Measurements from ENCODE around the gene ANTXR1.

ANTXR1 gene

GRCh38 chr2:69221960-69222751 is 209.2 kb downstream of the ANTXR1 start:
- peaks cover 0 to 67% (median 45%) of the 10 kb centered on the region in 4 donors for H3K4me1 ChIP-seq
- H3K36me3 ChIP-seq, result no peaks in the 10 kb centered on the region
- no peak for TF ChIP-seq CTCF (IDR thresholded peaks at IDR 0.05)
- H3K4me3 ChIP-seq, result no peak overlapping the region
- H3K9me3 ChIP-seq, result no peaks in the 10 kb centered on the region
- no peaks in the 10 kb centered on the region for H3K27me3 ChIP-seq
- intact Hi-C loops (cut with DNase I; ENCODE audit: low total_unique reads), result no loop called here
- H3K27ac ChIP-seq, result peak overlapping the region; percentile 36 to 41
- no peak for DNase-seq

GRCh38 chr2:69222953-69223658 is 210.1 kb downstream of the ANTXR1 start:
- peak; percentile 56 to 91 for DNase-seq
- H3K4me1 ChIP-seq, result peaks cover 0 to 57% (median 40%) of the 10 kb centered on the region in 4 donors
- H3K27me3 ChIP-seq, result no peaks in the 10 kb centered on the region
- H3K4me3 ChIP-seq, result no peak overlapping the region
- H3K27ac ChIP-seq, result peak overlapping the region; percentile 36 to 41
- TF ChIP-seq CTCF (IDR thresholded peaks at IDR 0.05), result no peak
- H3K9me3 ChIP-seq, result no peaks in the 10 kb centered on the region
- intact Hi-C loops (cut with DNase I; ENCODE audit: low total_unique reads), result no loop called here
- H3K36me3 ChIP-seq, result peaks cover 0 to 5% (median 0%) of the 10 kb centered on the region in 3 donors

- H3K9me3 ChIP-seq, result no peaks in the 10 kb centered on the region
- H3K27me3 ChIP-seq, result no peaks in the 10 kb centered on the region
- peaks cover 0 to 6% (median 0%) of the 10 kb centered on the region in 3 donors for H3K36me3 ChIP-seq
- no peak overlapping the region for H3K4me3 ChIP-seq
- no peak for TF ChIP-seq CTCF (IDR thresholded peaks at IDR 0.05)
- DNase-seq, result no peak
- peaks cover 0 to 49% (median 32%) of the 10 kb centered on the region in 4 donors for H3K4me1 ChIP-seq
- intact Hi-C loops (cut with DNase I; ENCODE audit: low total_unique reads), result no loop called here
- H3K27ac ChIP-seq, result peak overlapping the region; percentile 16 to 17
Observed at GRCh38 chr2:69223759-69224511, 211.0 kb downstream of the ANTXR1 start.

GRCh38 chr2:69224512-69224837 is 211.5 kb downstream of the ANTXR1 start:
- Histone ChIP-seq H3K9me3 (no peaks in the 10 kb centered on the region), H3K4me1 (peaks cover 0 to 44% (median 29%) of the 10 kb centered on the region in 4 donors), H3K4me3 (no peak overlapping the region), H3K27ac (peak overlapping the region; percentile 2 to 17), H3K36me3 (peaks cover 0 to 6% (median 0%) of the 10 kb centered on the region in 3 donors), H3K27me3 (no peaks in the 10 kb centered on the region)
- TF ChIP-seq CTCF (IDR thresholded peaks at IDR 0.05), result no peak
- DNase-seq, result no peak
- intact Hi-C loops (cut with DNase I; ENCODE audit: low total_unique reads), result no loop called here

GRCh38 chr2:69225933-69226332 is 213.0 kb downstream of the ANTXR1 start:
- intact Hi-C loops (cut with DNase I; ENCODE audit: low total_unique reads), result no loop called here
- DNase-seq, result no peak
- Histone ChIP-seq H3K27ac (no peak overlapping the region), H3K4me1 (peaks cover 0 to 38% (median 28%) of the 10 kb centered on the region in 4 donors), H3K36me3 (peaks cover 0 to 6% (median 0%) of the 10 kb centered on the region in 3 donors), H3K4me3 (no peak overlapping the region), H3K9me3 (no peaks in the 10 kb centered on the region), H3K27me3 (no peaks in the 10 kb centered on the region)
- no peak for TF ChIP-seq CTCF (IDR thresholded peaks at IDR 0.05)
